Stimulated activated CD8-positive, alpha-beta memory T cell treated with anti-CD3 and anti-CD28 coated beads, Interleukin-15, amount 100 ng/mL, for 4 hours (primary cell): Measurements from ENCODE around the gene ABCF3.

ENCODE experiments used
- DNase-seq, 2 donors: peaks; one replicate each; pipeline ENCODE4 v3.0.0-alpha.2; 2020; ENCODE audit warnings: low read depth in 2 of 2

ABCF3 gene

GRCh38 chr3:184168363-184169120 is 17.5 kb upstream of the ABCF3 start:
- no peak for DNase-seq

- DNase-seq = no peak
These were observed 15.8 kb upstream of the ABCF3 start for GRCh38 chr3:184169896-184170875.

GRCh38 chr3:184171562-184171961 is 14.4 kb upstream of the ABCF3 start:
- DNase-seq = no peak

- DNase-seq = no peak
These were observed 13.2 kb upstream of the ABCF3 start for GRCh38 chr3:184172681-184173373.

GRCh38 chr3:184173374-184173722 is 12.7 kb upstream of the ABCF3 start:
- DNase-seq = no peak

GRCh38 chr3:184174284-184174645 is 11.7 kb upstream of the ABCF3 start:
- no peak for DNase-seq

GRCh38 chr3:184174646-184175492 is 11.1 kb upstream of the ABCF3 start, which contains the start of gene AP2M1:
Gene AP2M1 (plus strand): TSS chr3:184174855. CDS start chr3:184176994, 2,139 bp downstream.
- DNase-seq = peak; percentile 97 to 99

- DNase-seq = no peak
These were observed 10.5 kb upstream of the ABCF3 start for GRCh38 chr3:184175506-184175905.

- DNase-seq = no peak
These were observed 10.0 kb upstream of the ABCF3 start for GRCh38 chr3:184175981-184176376.

- no peak for DNase-seq
These were observed 9.3 kb upstream of the ABCF3 start for GRCh38 chr3:184176377-184177330.

GRCh38 chr3:184177331-184177731 is 8.7 kb upstream of the ABCF3 start:
- no peak for DNase-seq

GRCh38 chr3:184177767-184178306 is 8.2 kb upstream of the ABCF3 start:
- no peak for DNase-seq

GRCh38 chr3:184178521-184179138 is 7.4 kb upstream of the ABCF3 start:
- no peak for DNase-seq

GRCh38 chr3:184180165-184180564 is 5.8 kb upstream of the ABCF3 start:
- DNase-seq = no peak

GRCh38 chr3:184181596-184181995 is 4.4 kb upstream of the ABCF3 start:
- DNase-seq = no peak

- DNase-seq = no peak
These were observed 2.3 kb upstream of the ABCF3 start for GRCh38 chr3:184183679-184184078.

- no peak for DNase-seq
These were observed 1.3 kb upstream of the ABCF3 start for GRCh38 chr3:184184546-184185230.

GRCh38 chr3:184185461-184186183 is 377 bp upstream of the ABCF3 start:
- peak; percentile 97 to 99 for DNase-seq
